ENCODE measurements around the gene LSM5.

The LSM5 gene

GRCh38 chr7:32462977-32463376 lies 27.2 kb downstream of the LSM5 start:
- DNase-seq (ENCODE audit: low read depth in 3 of 3) = no peak

- DNase-seq (ENCODE audit: low read depth in 3 of 3) = no peak
Observed at GRCh38 chr7:32462451-32462850, 27.7 kb downstream of the LSM5 start.

GRCh38 chr7:32461484-32461883 lies 28.7 kb downstream of the LSM5 start:
- no peak for DNase-seq (ENCODE audit: low read depth in 3 of 3)

- no peak for DNase-seq (ENCODE audit: low read depth in 3 of 3)
Observed at GRCh38 chr7:32459788-32460187, 30.4 kb downstream of the LSM5 start.

- DNase-seq (ENCODE audit: low read depth in 3 of 3) = no peak
Observed at GRCh38 chr7:32458025-32458424, 32.2 kb downstream of the LSM5 start.

- no peak for DNase-seq (ENCODE audit: low read depth in 3 of 3)
Observed at GRCh38 chr7:32453341-32454011, 36.7 kb downstream of the LSM5 start.

- DNase-seq (ENCODE audit: low read depth in 3 of 3) = no peak
Observed at GRCh38 chr7:32447218-32447617, 43.0 kb downstream of the LSM5 start.

- no peak for DNase-seq (ENCODE audit: low read depth in 3 of 3)
Observed at GRCh38 chr7:32436146-32436928, 53.8 kb downstream of the LSM5 start.

Data from stimulated activated CD4-positive, alpha-beta T cell treated with anti-CD3 and anti-CD28 coated beads, TNF-alpha, amount 100 ng/mL, for 24 hours (primary cell).